HepG2 (cell line): ENCODE results near the gene ERLEC1. TPM values are rescaled to one million over a fixed set of nuclear protein-coding genes. Genes with fewer than 3 reads are reported as not detected.

ENCODE experiments used
- ATAC-seq: fragments of 200-7000 bp; cut with Tn5 transposase; 3 replicates; pipeline ENCODE4 v1.9.1; 2020; ENCODE audit warnings: mild to moderate bottlenecking, moderate library complexity
- BruUV-seq: library from RNA; stranded (reverse); fragments of 400-500 nt; replicated peaks from 2 replicates; lab custom pipeline; 2021; lab: Mats Ljungman, UMichigan
- CTCF ChIA-PET: fragments of 300-600 bp; formaldehyde crosslinking; extraction: SDS; loops from one replicate; lab custom pipeline; 2021; ENCODE audit warnings: low total read pairs, inconsistent platforms, low intra/inter-chr PET ratio; lab: Yijun Ruan, JAX
- POLR2A ChIA-PET: fragments of 350-600 bp; sonication (Branson Sonifier 250); formaldehyde crosslinking; loops from one replicate; lab custom pipeline; 2020; ENCODE audit warnings: antibody characterized with exemption, inconsistent platforms; lab: Yijun Ruan, JAX
- DNase-seq: peaks from one replicate; pipeline ENCODE4 v3.0.0-alpha.2; 2015; ENCODE audit warnings: low spot score
- FAIRE-seq: peaks from 3 replicates; lab custom pipeline; 2011; peaks lifted over from hg19 to GRCh38; lab: Jason Lieb, UNC
- H2AFZ ChIP-seq: one replicate; pipeline ENCODE4 v1.6.1; 2011; ENCODE audit warnings: low read length, inconsistent platforms
- H3K27ac ChIP-seq: fragments of 300-600 bp; 3 replicates; pipeline ENCODE4 v1.8.0; 2011; ENCODE audit warnings: mixed run types, mild to moderate bottlenecking, mixed read lengths, low read length, inconsistent platforms; ENCODE audit not compliant: insufficient read depth; ENCODE audit errors: extremely low read length
- H3K27me3 ChIP-seq, 2 experiments: fragments of 200-600 bp in 1 of 2; 2 replicates in 1 of 2; 3 replicates in 1 of 2; pipeline versions ENCODE4 v1.6.0 to v1.8.0; 2011; ENCODE audit warnings: low read length in 2 of 2, mild to moderate bottlenecking in 2 of 2, moderate library complexity in 2 of 2, inconsistent platforms in 1 of 2; ENCODE audit not compliant: insufficient read depth in 2 of 2, control insufficient read depth in 1 of 2
- H3K36me3 ChIP-seq, 2 experiments: fragments of 200-600 bp in 1 of 2; replicated peaks in 1 of 2; 2 replicates in 1 of 2; 3 replicates in 1 of 2; pipeline versions ENCODE4 v1.5.1 to v1.8.0; 2011; ENCODE audit warnings: low read length in 2 of 2, inconsistent platforms in 1 of 2; ENCODE audit not compliant: insufficient read depth in 2 of 2, control insufficient read depth in 1 of 2
- H3K4me1 ChIP-seq: 2 replicates; pipeline ENCODE4 v1.5.1; 2012; ENCODE audit warnings: low read length, inconsistent platforms; ENCODE audit not compliant: insufficient read depth
- H3K4me2 ChIP-seq: 2 replicates; pipeline ENCODE4 v1.6.0; 2011; ENCODE audit warnings: low read depth, low read length, inconsistent platforms
- H3K4me3 ChIP-seq, 3 experiments: fragments of 200-600 bp in 1 of 3; sonication (generic), shearing (Covaris generic) in 1 of 3; replicated peaks in 1 of 3; 2 replicates each; pipeline ENCODE4 v1.5.1; 2011 to 2016; ENCODE audit warnings: low read length in 3 of 3, inconsistent platforms in 2 of 3, low read depth in 2 of 3, mild to moderate bottlenecking in 2 of 3, control low read depth in 1 of 3, mixed read lengths in 1 of 3; ENCODE audit not compliant: insufficient read depth in 1 of 3
- H3K79me2 ChIP-seq: one replicate; pipeline ENCODE4 v1.6.1; 2011; ENCODE audit warnings: low read length, inconsistent platforms; ENCODE audit not compliant: insufficient read depth
- H3K9ac ChIP-seq: 2 replicates; pipeline ENCODE4 v1.6.0; 2011; ENCODE audit warnings: mild to moderate bottlenecking, low read depth, low read length, inconsistent platforms; ENCODE audit not compliant: insufficient read depth
- H3K9me3 ChIP-seq: 2 replicates; pipeline ENCODE4 v1.5.1; 2012; ENCODE audit warnings: mild to moderate bottlenecking, low read length
- H4K20me1 ChIP-seq: 2 replicates; pipeline ENCODE4 v1.6.0; 2011; ENCODE audit warnings: inconsistent platforms, mild to moderate bottlenecking, low read length, moderate library complexity; ENCODE audit not compliant: insufficient read depth
- GABPB1 ChIP-seq: IDR thresholded peaks from 2 replicates; pipeline ENCODE4 v1.6.1; 2016; ENCODE audit warnings: mild to moderate bottlenecking, missing genetic modification reagents, moderate library complexity, missing compliant biosample characterization
- MAFK ChIP-seq, 2 experiments: IDR thresholded peaks in 1 of 2; conservative IDR thresholded peaks in 1 of 2; 2 replicates each; pipeline ENCODE4 v1.6.1; 2011; ENCODE audit warnings: improper control_type of control experiment in 2 of 2, low read length in 2 of 2
- PAF1 ChIP-seq: IDR thresholded peaks from 2 replicates; pipeline ENCODE4 v1.6.1; 2016; ENCODE audit warnings: missing genetic modification reagents, missing compliant biosample characterization
- STAG1 ChIP-seq: sonication (generic); formaldehyde crosslinking; IDR thresholded peaks from 2 replicates; pipeline ENCODE4 v1.4.0; 2020; ENCODE audit warnings: missing genetic modification reagents
- ZBTB33 ChIP-seq: sonication (generic); formaldehyde crosslinking; IDR thresholded peaks from 2 replicates; pipeline ENCODE4 v1.4.0; 2020; ENCODE audit warnings: missing genetic modification reagents
- ZBTB4 ChIP-seq: sonication (generic); formaldehyde crosslinking; IDR thresholded peaks from 2 replicates; pipeline ENCODE4 v1.4.0; 2020; ENCODE audit warnings: missing genetic modification reagents, mild to moderate bottlenecking, borderline replicate concordance
- ZMYM4 ChIP-seq: sonication (generic); formaldehyde crosslinking; IDR thresholded peaks from 2 replicates; pipeline ENCODE4 v1.8.1; 2023; ENCODE audit warnings: mild to moderate bottlenecking, missing genetic modification reagents
- ZNF687 ChIP-seq: sonication (generic); formaldehyde crosslinking; IDR thresholded peaks from 2 replicates; pipeline ENCODE4 v1.5.1; 2020; ENCODE audit warnings: mild to moderate bottlenecking, missing genetic modification reagents, moderate library complexity
- WGBS: methylation state at CpG from one replicate; pipeline ENCODE4 v1.1.6; 2017; ENCODE audit warnings: low lambda C conversion rate; 5-methylcytosine and 5-hydroxymethylcytosine counted together
- in situ Hi-C: cut with HindIII; loops from 2 replicates; pipeline ENCODE4 v1.10.0; 2017; ENCODE audit warnings: low pct_unique_long_range_greater_than_20kb; ENCODE audit not compliant: extremely low pct_ligation_motif_present
- intact Hi-C: fragments of 100-400 bp; cut with micrococcal nuclease; formaldehyde crosslinking; loops from one replicate; pipeline ENCODE4 v1.10.0; 2022; ENCODE audit not compliant: unreplicated experiment
- polyA plus RNA-seq, 8 experiments: library from polyadenylated mRNA; depleted of rRNA in 3 of 8; stranded (reverse) in 7 of 8; unstranded in 1 of 8; fragments of >200 nt; fragmentation: Illumina TruSeq in 4 of 8; extraction: Trizol in 4 of 8; gene quantifications; 2 replicates each; pipeline versions ENCODE4 v1.2.1 to v1.2.3, GENCODE V29; 2011 to 2016; ENCODE audit warnings: low read depth in 4 of 8, missing spikeins in 1 of 8, mixed read lengths in 1 of 8; ENCODE audit not compliant: insufficient read depth in 1 of 8
- total RNA-seq, 5 experiments: library from RNA; depleted of rRNA; stranded (reverse); fragments of >200 nt; fragmentation: Illumina TruSeq; extraction: Trizol; gene quantifications; 2 replicates each; pipeline ENCODE4 v1.2.3, GENCODE V29; 2016; ENCODE audit warnings: low read depth in 1 of 5

ERLEC1 gene
- total and polyA plus RNA-seq, 2 of the 13 experiments (the other 11 are each of a cell fraction or from before 2014, with no cell fraction given) = 87.3 to 88.4 TPM

- peak; percentile 69 for TF ChIP-seq ZBTB33
- no peak for TF ChIP-seq STAG1
- peak; percentile 13; the same call in 1 of the 2 replicates for TF ChIP-seq ZNF687 (CRISPR knock-in tag)
- TF ChIP-seq PAF1 (CRISPR knock-in tag) = no peak
- TF ChIP-seq MAFK (conservative IDR thresholded peaks at IDR 0.05 in 1 of 2, IDR thresholded peaks at IDR 0.05 in 1 of 2; ENCODE audit: low read length in 2 of 2) = peak; percentile 9 to 23; a peak in 1 of 4 replicates
- TF ChIP-seq ZMYM4 = 0 out of 2 replicates have a peak, but pooled peaks have one; percentile 14
- peak; percentile 31; the same call in 1 of the 2 replicates for TF ChIP-seq ZBTB4 (CRISPR knock-in tag)
- TF ChIP-seq GABPB1 (CRISPR knock-in tag) = no peak
- WGBS = 93% methylated on average over 15 of the region's 15 CpGs
- H3K9ac ChIP-seq = no peak overlapping the region
- no peaks in the 10 kb centered on the region; a peak in 1 of 5 replicates for H3K27me3 ChIP-seq
- H3K79me2 ChIP-seq = peaks cover 60% of the 10 kb centered on the region
- H3K4me2 ChIP-seq = no peak overlapping the region; the same call in 1 of the 2 replicates
- CTCF ChIA-PET = no interaction called here
- POLR2A ChIA-PET = interaction anchor here (7.0 kb wide), 1 partner anchor 16 kb away, joined by 53 read pairs; the partner anchor contains the start of genes ASB3 and ERLEC1
- H3K4me3 ChIP-seq = no peak overlapping the region
- no peaks in the 10 kb centered on the region; the same call in none of the 2 replicates for H4K20me1 ChIP-seq
- no peak overlapping the region for H2AFZ ChIP-seq
- H3K27ac ChIP-seq = no peak overlapping the region
- peaks cover 36% of the 10 kb centered on the region for H3K4me1 ChIP-seq
- BruUV-seq = no TSS peak
- H3K36me3 ChIP-seq = peaks cover 2 to 16% of the 10 kb centered on the region in 2 experiments; a peak in 4 of 5 replicates
- no peaks in the 10 kb centered on the region for H3K9me3 ChIP-seq
- ATAC-seq (no peak), DNase-seq (no peak), FAIRE-seq (no peak)
- intact Hi-C loops = no loop called here
- in situ Hi-C loops = no loop called here
These were observed 17.4 kb upstream of the ERLEC1 start for GRCh38 chr2:53769318-53769945.
